NCI-H1436 (cell line): ENCODE measurements around the gene VGF.
"Not testable (repeated sequence)": the region's sequence is repeated elsewhere in the genome, so short reads cannot be mapped to it uniquely, and the experiment has no call there.

ENCODE experiments used
- DNase-seq: peaks from one replicate; lab custom pipeline; 2025; lab: John Stamatoyannopoulos, UW

The VGF gene

GRCh38 chr7:101134399-101134980 is 30.9 kb downstream of the VGF start:
- no peak for DNase-seq

GRCh38 chr7:101133621-101134398 is 31.6 kb downstream of the VGF start:
- no peak for DNase-seq

GRCh38 chr7:101132626-101133600 is 32.5 kb downstream of the VGF start:
- not testable (repeated sequence) for DNase-seq

- DNase-seq = no peak
Observed at GRCh38 chr7:101129603-101130117, 35.7 kb downstream of the VGF start.

GRCh38 chr7:101128040-101128834 is 37.1 kb downstream of the VGF start:
- no peak for DNase-seq

GRCh38 chr7:101127460-101128039 is 37.8 kb downstream of the VGF start:
- DNase-seq = no peak

GRCh38 chr7:101126651-101127459 is 38.5 kb downstream of the VGF start, which contains the start of gene SERPINE1:
Gene SERPINE1 (plus strand): TSS chr7:101127104. CDS start chr7:101128394, 1,290 bp downstream.
- DNase-seq = no peak

GRCh38 chr7:101125989-101126650 is 39.2 kb downstream of the VGF start:
- no peak for DNase-seq

- no peak for DNase-seq
Observed at GRCh38 chr7:101124376-101125056, 40.9 kb downstream of the VGF start.

GRCh38 chr7:101123703-101124068 is 41.7 kb downstream of the VGF start:
- no peak for DNase-seq

GRCh38 chr7:101122933-101123702 is 42.3 kb downstream of the VGF start:
- no peak for DNase-seq

GRCh38 chr7:101121991-101122932 is 43.1 kb downstream of the VGF start:
- DNase-seq = no peak

- not testable (repeated sequence) for DNase-seq
Observed at GRCh38 chr7:101121631-101121990, 43.8 kb downstream of the VGF start.

GRCh38 chr7:101120315-101120714 is 45.1 kb downstream of the VGF start:
- no peak for DNase-seq

GRCh38 chr7:101119876-101120275 is 45.5 kb downstream of the VGF start:
- no peak for DNase-seq

- no peak for DNase-seq
Observed at GRCh38 chr7:101118856-101119255, 46.5 kb downstream of the VGF start.

GRCh38 chr7:101116898-101117297 is 48.5 kb downstream of the VGF start:
- no peak for DNase-seq
